Lower leg skin (tissue), 4 donors: ENCODE results near the gene BLOC1S6. TPM values are rescaled to one million over a fixed set of nuclear protein-coding genes. Genes with fewer than 3 reads are reported as not detected.

Experiments used
- DNase-seq, 2 donors: peaks; one replicate each; pipeline ENCODE4 v3.0.0-alpha.2; 2019; ENCODE audit warnings: low spot score in 2 of 2
- H3K4me3 ChIP-seq: fragments of 200-600 bp; sonication (generic); 2 replicates; pipeline ENCODE4 v1.5.1; 2017; ENCODE audit warnings: mild to moderate bottlenecking, low read depth; ENCODE audit not compliant: poor library complexity, severe bottlenecking
- POLR2A ChIP-seq, 2 donors: fragments of 450-650 bp; IDR thresholded peaks; one replicate each; pipeline ENCODE4 v1.6.1; 2016 to 2017; ENCODE audit warnings: antibody characterized with exemption in 2 of 2, mild to moderate bottlenecking in 1 of 2, moderate library complexity in 1 of 2
- WGBS, 2 donors: methylation state at CpG; one replicate each; pipeline ENCODE4 v1.1.5; 2018; 5-methylcytosine and 5-hydroxymethylcytosine counted together
- intact Hi-C: fragments of 100-400 bp; cut with DNase I; formaldehyde crosslinking; loops from one replicate; pipeline ENCODE4 v1.15.0; 2023; ENCODE audit warnings: low total_unique reads
- total RNA-seq, 4 donors: library from RNA; depleted of rRNA; stranded (reverse); fragments of >200 nt; gene quantifications; one replicate each; pipeline ENCODE4 v1.1.0, GENCODE V29; 2016
- TF ChIP-seq, protein P1 (sequence below), 3 donors: fragments of 450-650 bp; IDR thresholded peaks; one replicate each; pipeline ENCODE4 v1.5.1; 2016; ENCODE audit warnings: antibody characterized with exemption in 3 of 3, mild to moderate bottlenecking in 3 of 3, moderate library complexity in 2 of 3

Gene BLOC1S6
- total RNA-seq, 4 donors from 2014 or later = 24.5 to 32.0 (median 27.0) TPM

DNA sequence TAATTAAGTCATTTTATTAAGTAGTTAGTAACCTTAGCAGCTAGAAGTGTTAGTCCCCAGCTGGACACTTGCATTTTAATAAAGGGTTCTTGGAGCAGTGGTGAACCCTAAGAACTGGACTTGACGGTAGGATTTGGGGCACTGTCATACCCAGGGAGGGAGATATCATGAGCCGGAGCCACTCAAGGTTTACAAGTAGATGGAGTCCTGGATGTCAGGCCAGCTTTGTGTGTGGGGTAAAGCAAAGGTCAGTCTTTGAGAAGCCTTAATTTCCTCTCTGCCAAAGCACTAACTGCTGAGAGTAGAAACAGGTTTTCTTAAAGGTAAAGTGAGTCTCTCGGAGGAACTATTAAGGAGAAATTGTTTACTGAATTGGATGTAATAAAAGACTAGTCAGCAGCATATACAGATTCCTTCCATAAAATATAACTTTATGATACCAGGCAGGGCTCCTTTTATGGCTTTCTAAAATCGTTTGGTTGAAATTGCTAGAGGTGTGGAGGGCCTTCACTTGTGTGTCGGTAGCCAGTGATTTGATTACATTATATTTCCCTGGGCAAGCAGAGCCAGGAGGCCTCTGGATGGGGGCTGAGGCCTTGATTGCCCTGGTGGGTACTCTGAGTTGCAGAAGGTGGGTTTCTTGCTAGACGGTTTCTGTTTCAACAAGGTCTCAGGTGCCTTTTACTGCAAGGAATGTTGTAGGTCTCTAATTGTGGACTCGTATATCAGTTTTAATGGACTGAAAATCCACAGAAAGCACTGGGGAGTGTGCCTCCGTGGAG, 70.8 kb downstream of the BLOC1S6 start:
- H3K4me3 ChIP-seq = no peak overlapping the region
- intact Hi-C loops = no loop called here
- DNase-seq = no peak
- 78 to 86% methylated on average over 8 of the region's 8 CpGs for WGBS, 2 donors
- TF ChIP-seq, protein P1, sequence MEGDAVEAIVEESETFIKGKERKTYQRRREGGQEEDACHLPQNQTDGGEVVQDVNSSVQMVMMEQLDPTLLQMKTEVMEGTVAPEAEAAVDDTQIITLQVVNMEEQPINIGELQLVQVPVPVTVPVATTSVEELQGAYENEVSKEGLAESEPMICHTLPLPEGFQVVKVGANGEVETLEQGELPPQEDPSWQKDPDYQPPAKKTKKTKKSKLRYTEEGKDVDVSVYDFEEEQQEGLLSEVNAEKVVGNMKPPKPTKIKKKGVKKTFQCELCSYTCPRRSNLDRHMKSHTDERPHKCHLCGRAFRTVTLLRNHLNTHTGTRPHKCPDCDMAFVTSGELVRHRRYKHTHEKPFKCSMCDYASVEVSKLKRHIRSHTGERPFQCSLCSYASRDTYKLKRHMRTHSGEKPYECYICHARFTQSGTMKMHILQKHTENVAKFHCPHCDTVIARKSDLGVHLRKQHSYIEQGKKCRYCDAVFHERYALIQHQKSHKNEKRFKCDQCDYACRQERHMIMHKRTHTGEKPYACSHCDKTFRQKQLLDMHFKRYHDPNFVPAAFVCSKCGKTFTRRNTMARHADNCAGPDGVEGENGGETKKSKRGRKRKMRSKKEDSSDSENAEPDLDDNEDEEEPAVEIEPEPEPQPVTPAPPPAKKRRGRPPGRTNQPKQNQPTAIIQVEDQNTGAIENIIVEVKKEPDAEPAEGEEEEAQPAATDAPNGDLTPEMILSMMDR (IDR thresholded peaks at IDR 0.05) = no peak
- no peak for TF ChIP-seq POLR2A (IDR thresholded peaks at IDR 0.05)

Other genes starting within 250 kb of the BLOC1S6 start
- gene GATM, start 208.8 kb upstream of the BLOC1S6 start, total RNA-seq = 100 to 1,000 TPM; 120 to 178 (median 159) TPM
- 1 to 10 TPM; 5.4 to 8.1 (median 7.2) TPM for gene SLC30A4, start 64.6 kb upstream of the BLOC1S6 start, total RNA-seq
- gene SQOR, start 47.6 kb downstream of the BLOC1S6 start, total RNA-seq = 10 to 100 TPM; 39.3 to 56.0 (median 52.7) TPM